HPDE6-E6E7 (cell line): ENCODE measurements around the gene PCDHB1.
"Not testable (repeated sequence)": the region's sequence is repeated elsewhere in the genome, so short reads cannot be mapped to it uniquely, and the experiment has no call there.

Source experiments
- DNase-seq: peaks from one replicate; pipeline ENCODE4 v3.0.0; 2011; ENCODE audit warnings: missing footprints; ENCODE audit errors: extremely low spot score

The PCDHB1 gene

DNA sequence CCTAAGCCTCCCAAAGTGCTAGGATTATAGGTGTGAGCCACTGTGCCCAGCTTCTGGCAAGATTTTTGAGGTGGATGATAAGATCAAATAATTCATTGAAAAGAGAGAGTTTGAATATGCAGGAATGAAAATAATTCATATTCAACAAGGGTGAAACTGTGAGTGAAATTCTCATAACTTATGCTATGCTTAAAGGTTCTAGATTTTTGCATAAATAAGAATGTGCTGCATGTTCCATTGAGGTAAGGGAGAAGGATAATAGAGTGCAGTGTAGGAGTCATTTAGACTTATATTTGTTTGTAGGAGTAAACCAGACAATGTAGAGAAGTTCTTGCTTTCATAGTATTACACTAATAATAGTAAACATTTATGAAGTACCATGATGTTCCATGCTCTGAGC, 31.1 kb downstream of the PCDHB1 start:
- no peak for DNase-seq

DNA sequence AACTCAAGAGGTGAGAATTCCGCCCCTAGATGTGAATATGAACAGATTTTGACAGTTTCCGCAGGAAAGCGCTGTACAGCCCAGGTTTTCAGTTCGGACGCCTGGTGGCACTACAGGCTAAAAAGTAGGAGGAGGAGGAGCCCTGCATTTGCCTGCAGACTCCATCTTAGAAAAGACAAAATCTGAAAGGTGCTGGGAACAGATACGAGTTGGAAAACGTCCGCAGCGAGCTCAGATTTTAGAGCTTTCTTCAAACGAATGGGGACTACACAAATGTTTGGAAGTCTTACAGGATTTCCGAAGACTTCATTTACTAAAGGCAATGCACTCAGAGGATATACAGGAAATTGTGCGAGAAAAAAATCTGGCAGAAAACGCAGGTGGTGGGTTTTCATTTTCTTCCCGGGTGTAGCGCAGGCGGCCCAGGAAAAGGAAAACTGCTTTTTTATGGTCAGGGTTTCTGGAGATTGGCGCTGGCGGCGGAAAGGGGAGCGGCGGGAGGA, 33.4 kb downstream of the PCDHB1 start:
- DNase-seq: peak; percentile 36

DNA sequence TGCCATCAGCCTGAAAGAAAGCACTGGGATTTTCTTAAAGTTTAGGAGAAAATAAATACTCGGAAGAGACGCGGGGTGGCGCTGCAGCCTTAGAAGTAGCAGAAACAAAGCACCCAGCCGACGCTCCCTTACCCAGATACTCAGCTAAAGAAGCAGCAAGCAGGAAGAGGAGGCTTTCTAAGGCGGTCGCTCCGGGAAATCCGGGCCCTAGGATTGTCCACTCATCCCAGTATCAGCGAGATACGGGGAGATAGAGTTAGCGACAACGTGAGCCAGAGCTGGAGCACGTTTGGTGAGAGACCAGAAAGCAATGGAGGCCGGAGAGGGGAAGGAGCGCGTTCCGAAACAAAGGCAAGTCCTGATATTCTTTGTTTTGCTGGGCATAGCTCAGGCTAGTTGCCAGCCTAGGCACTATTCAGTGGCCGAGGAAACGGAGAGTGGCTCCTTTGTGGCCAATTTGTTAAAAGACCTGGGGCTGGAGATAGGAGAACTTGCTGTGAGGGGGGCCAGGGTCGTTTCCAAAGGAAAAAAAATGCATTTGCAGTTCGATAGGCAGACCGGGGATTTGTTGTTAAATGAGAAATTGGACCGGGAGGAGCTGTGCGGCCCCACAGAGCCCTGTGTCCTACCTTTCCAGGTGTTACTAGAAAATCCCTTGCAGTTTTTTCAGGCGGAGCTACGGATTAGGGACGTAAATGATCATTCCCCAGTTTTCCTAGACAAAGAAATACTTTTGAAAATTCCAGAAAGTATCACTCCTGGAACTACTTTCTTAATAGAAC, 43.5 kb downstream of the PCDHB1 start, which contains the start of gene PCDHB2:
TSS of gene PCDHB2 (plus strand) at position 135 of the 782 bp plus-strand sequence. CDS start at position 311, 176 bp downstream.
- DNase-seq: no peak

DNA sequence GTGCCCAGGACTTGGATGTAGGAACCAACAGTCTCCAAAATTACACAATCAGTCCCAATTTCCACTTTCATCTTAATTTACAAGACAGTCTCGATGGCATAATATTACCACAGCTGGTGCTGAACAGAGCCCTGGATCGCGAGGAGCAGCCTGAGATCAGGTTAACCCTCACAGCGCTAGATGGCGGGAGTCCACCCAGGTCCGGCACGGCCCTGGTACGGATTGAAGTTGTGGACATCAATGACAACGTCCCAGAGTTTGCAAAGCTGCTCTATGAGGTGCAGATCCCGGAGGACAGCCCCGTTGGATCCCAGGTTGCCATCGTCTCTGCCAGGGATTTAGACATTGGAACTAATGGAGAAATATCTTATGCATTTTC, 44.1 kb downstream of the PCDHB1 start:
- DNase-seq: no peak

DNA sequence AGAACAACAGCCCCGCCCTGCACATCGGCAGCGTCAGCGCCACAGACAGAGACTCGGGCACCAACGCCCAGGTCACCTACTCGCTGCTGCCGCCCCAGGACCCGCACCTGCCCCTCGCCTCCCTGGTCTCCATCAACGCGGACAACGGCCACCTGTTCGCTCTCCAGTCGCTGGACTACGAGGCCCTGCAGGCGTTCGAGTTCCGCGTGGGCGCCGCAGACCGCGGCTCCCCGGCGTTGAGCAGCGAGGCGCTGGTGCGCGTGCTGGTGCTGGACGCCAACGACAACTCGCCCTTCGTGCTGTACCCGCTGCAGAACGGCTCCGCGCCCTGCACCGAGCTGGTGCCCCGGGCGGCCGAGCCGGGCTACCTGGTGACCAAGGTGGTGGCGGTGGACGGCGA, 45.0 kb downstream of the PCDHB1 start:
- DNase-seq: not testable (repeated sequence)

DNA sequence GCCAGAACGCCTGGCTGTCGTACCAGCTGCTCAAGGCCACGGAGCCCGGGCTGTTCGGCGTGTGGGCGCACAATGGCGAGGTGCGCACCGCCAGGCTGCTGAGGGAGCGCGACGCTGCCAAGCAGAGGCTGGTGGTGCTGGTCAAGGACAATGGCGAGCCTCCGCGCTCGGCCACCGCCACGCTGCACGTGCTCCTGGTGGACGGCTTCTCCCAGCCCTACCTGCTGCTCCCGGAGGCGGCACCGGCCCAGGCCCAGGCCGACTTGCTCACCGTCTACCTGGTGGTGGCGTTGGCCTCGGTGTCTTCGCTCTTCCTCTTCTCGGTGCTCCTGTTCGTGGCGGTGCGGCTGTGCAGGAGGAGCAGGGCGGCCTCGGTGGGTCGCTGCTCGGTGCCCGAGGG, 45.4 kb downstream of the PCDHB1 start:
- DNase-seq: not testable (repeated sequence)

DNA sequence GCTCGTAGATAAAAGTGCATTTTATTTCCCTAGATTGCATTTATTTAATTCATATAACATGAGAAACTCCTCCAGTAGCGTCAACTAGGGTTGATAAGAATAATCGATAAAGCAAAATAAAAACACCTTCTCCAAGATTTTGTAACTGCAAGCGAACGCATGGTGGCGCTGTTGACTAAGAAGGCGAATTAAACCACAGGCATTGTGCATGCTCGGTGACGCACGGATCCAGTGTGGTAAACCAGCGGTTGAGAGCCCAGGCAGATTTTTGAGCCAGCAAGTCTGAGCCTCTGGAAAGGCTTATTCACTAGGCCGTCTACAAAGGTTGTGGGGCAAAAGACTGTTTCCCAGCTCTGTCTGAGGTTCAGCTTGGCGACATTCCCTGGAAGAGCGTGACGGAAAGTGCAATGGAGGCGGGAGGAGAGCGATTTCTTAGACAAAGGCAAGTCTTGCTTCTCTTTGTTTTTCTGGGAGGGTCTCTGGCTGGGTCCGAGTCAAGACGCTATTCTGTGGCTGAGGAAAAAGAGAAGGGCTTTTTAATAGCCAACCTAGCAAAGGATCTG, 49.1 kb downstream of the PCDHB1 start, which contains the start of gene PCDHB3:
TSS of gene PCDHB3 (plus strand) at position 231 of the 563 bp plus-strand sequence. CDS start at position 408, 177 bp downstream.
- DNase-seq: no peak

DNA sequence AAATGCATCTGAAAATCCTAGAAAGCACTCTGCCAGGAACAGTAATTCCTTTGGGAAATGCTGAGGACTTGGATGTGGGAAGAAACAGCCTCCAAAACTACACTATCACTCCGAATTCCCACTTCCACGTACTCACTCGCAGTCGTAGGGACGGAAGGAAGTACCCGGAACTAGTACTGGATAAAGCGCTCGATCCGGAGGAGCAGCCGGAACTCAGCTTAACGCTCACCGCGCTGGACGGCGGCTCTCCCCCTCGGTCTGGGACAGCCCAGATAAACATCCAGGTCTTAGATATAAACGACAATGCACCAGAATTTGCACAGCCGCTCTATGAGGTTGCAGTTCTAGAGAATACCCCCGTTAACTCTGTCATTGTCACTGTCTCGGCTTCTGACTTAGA, 49.9 kb downstream of the PCDHB1 start:
- DNase-seq: no peak

DNA sequence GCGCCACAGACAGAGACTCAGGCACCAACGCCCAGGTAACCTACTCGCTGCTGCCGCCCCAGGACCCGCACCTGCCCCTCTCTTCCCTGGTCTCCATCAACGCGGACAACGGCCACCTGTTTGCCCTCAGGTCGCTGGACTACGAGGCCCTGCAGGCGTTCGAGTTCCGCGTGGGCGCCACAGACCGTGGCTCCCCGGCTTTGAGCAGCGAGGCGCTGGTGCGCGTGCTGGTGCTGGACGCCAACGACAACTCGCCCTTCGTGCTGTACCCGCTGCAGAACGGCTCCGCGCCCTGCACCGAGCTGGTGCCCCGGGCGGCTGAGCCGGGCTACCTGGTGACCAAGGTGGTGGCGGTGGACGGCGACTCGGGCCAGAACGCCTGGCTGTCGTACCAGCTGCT, 50.9 kb downstream of the PCDHB1 start:
- DNase-seq: not testable (repeated sequence)

DNA sequence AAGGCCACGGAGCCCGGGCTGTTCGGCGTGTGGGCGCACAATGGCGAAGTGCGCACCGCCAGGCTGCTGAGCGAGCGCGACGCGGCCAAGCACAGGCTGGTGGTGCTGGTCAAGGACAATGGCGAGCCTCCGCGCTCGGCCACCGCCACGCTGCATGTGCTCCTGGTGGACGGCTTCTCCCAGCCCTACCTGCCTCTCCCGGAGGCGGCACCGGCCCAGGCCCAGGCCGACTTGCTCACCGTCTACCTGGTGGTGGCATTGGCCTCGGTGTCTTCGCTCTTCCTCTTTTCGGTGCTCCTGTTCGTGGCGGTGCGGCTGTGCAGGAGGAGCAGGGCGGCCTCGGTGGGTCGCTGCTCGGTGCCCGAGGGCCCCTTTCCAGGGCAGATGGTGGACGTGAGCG, 51.3 kb downstream of the PCDHB1 start:
- DNase-seq: not testable (repeated sequence)

DNA sequence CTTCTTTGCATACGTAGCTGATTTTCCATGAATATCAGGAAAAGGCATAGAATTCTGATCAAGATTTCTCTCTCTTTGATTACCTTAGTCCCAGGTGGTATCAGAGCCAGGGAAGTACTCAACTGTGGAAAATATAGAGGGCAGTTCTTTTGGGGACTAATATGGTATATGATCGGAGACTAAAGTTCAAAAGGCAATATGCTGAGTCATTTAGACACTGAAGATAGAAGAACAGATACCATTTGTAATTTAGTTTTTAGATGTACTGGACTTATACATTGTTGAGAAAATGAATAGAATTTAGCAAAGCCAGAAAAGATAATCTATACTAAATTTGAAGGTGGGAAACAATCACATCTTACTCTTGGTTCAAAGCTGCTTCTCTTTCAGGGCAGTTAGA, 54.2 kb downstream of the PCDHB1 start:
- DNase-seq: no peak
